ENCODE results near the gene LMO1.

LMO1 gene

GRCh38 chr11:8288166-8288772 lies 24.6 kb upstream of the LMO1 start:
- no peak for DNase-seq

DNA sequence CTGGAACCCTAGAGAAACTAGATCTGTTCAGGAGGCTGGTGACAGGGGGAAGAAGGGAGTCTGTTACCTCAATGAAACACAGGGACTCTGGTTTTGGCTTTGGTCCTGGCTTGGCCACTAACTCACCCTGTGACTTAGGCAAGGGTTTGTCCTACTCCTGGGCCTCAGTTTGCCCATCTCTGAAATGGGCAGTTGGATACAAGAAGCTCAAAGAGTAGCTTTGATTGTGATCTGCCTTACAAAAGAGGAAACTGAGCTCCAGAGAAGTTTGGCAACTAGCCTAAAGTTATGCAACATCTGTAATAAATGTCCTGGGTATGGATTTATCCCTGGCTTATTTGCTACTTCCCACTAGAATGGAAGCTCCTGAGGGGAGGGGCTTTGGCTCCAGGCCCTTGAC lies 24.0 kb upstream of the LMO1 start:
- peak; percentile 8 for DNase-seq

GRCh38 chr11:8287297-8287696 lies 23.6 kb upstream of the LMO1 start:
- DNase-seq, result no peak

GRCh38 chr11:8286886-8287285 lies 23.2 kb upstream of the LMO1 start:
- no peak for DNase-seq

GRCh38 chr11:8285796-8286195 lies 22.1 kb upstream of the LMO1 start:
- no peak for DNase-seq

DNA sequence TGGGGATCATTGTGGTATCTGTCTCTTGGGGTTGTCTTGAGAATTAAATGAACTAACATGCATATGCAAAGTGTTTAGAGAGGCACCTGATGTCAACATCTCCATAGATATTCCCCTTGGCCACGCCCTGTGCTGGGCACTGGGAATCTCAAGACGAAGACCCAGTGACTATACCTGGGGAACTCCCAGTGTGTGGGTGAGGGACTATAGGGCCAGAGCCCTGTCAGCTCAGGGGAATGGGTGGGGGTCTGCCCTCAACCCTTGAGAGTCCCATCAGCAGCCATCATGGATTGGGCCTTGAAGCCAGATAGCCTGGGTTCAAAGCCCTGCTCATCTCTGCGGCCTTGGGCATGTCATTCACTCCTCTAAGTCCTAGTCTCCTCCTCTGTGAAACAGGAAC lies 21.6 kb upstream of the LMO1 start:
- no peak for DNase-seq

DNA sequence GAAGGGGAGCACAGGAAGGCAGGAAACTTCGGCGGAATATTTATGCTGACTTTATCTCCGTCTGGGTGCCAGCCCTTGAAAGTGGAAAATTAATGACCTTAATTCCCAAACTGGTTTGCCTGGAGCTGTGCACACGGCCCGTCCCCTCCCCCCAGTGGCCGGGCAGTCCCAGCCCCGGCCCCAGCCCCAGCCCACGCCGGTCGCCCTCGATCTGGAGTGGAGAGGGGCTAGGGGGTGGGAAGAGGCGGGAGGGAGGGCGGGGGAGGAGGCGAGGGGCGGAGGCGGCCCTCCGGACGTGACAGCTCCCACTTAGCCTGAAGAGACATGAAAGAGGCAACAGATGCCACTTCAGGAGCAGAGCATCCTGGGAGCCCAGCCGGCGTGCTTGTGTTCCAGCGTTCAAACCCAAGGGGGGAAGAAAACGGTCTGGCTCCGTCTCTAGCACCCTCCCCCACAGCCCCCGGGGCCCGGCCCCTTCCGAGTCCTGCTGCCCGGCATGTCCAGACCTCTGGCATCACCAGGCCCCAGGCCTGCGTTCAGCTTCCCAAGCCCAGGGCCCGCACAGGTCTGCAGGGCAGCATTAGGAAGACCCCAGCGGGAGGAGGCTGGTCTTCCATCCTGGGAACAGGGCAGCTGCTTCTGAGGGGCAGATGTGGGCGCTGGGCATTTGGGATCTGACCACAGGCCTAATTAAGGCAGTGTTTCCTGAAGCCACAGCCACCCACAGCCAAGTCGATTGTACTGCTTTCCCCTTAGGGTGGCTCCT lies 20.0 kb upstream of the LMO1 start:
- no peak for DNase-seq

- DNase-seq, result no peak
These were observed 19.4 kb upstream of the LMO1 start for GRCh38 chr11:8283100-8283464.

- no peak for DNase-seq
These were observed 19.0 kb upstream of the LMO1 start for GRCh38 chr11:8282631-8283030.

GRCh38 chr11:8281266-8281665 lies 17.6 kb upstream of the LMO1 start:
- no peak for DNase-seq

DNA sequence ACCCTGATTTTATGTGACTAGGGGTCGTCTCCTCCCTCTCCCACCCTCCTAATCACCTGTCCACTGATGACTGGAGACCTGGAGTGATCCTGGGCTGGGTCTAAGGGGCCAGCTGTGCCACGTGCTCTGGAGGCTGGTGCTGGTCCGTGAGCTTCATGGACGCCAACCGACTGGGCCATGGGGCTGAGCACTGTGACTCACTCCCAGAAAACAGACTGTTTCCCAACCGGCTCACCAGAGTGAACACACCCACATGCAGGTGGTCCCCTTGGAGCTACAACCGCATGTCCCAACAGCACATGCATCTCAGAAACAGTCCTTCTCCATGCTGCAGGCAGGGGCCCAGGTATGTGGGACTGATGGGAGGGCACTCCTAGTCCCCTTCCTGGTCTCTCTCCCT lies 14.0 kb upstream of the LMO1 start:
- DNase-seq, result no peak

DNA sequence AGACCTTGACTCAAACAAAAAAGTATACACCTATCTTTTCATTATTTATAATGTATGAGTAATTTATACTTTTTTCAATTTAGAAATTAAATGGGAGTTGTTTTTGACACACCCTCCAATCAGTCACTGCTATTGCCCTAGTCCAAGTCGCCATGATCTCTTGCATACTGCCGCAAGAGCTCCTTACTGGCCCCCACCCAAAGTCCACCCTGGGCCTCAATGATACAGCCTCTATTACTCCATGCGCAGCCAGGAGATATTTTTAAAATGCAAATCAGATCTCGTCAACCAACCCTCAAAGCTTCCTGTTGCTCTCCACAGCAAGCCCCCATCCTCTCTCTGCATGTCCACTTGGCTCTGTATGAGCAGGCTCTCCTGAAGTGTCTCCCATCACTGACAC lies 12.8 kb upstream of the LMO1 start:
- DNase-seq, result no peak

DNA sequence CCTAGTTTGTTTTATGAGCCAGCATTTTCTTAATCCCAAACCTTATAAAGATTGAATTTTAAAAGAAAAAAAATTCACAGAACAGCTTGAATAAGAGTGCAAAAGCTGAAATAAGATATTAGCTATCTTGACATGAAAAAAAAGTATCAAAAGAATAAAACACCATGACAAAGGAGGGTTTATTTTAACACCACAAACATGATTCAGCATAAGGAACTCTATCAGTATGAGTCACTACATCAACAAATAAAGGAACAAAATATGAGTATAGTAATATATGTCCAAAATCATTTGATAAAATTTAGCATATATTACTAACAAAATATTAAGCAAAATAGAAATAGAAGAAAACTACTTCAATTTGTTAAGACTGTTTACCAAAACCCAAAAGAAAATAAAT lies 9.6 kb upstream of the LMO1 start:
- DNase-seq, result no peak

- DNase-seq, result no peak
These were observed 7.6 kb upstream of the LMO1 start for GRCh38 chr11:8271106-8271886.

DNA sequence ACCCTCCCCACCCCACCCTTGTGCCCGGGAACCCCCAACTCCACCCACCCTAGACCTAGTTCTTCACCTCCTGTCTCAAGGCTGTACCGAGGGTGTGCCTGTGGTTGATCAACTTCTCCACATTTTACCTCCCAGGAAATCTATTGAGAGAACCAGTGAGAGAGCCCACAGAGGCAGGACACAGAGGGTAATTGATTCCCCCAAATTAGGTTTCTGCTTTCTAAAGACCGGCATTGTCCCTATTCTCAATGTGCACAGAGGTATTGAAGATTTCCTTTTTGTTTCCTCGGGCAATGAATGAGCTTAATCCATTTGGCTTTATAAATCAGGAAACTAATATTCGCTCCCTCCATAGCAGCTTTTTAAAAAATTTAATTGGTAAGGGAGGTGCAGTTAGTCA lies 6.0 kb upstream of the LMO1 start:
- DNase-seq, result no peak

DNA sequence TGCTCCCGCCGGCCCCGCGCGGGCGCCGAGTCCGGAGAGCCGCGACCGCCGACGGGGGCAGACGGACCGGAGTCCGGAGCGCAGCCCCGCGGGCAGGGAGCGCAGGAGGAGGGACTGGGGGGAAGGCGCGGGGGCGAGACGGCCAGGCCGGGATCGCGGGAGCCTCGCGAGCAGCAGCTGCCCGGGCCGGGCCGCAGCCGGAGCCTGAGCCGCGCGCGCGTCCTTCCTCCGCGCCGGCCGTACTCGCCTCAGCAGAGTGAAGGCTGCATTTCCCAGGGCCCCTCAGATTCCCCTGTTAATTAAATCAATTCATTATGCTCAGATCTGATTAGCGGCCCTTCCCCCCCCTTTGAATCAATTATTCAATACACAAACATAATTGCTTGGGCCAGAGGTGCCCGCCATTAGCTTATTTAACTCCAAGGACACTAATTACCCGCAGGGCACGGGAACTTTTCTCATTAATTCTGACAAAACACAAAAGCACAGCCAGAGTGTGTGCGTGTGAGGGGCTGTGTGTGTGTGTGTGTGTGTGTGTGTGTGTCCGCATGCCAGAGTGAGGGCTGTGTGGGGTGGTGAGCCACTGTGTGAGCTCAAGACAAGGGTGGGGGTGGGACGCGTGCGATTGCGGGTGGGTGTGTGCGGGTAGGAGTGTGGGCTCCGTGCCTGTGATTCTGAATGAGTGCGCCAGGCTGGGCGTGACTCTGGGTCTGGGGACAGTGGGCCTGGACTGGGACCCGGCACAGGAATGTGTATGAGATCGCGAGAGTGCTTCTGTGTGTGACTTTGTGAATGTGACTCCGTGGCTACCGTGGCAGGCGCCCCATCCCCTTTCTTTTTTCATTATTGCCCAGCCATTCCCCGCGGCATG lies 5.1 kb upstream of the LMO1 start:
- DNase-seq, result no peak

GRCh38 chr11:8267831-8268529 lies 4.3 kb upstream of the LMO1 start:
- no peak for DNase-seq

GRCh38 chr11:8267280-8267679 lies 3.6 kb upstream of the LMO1 start:
- no peak for DNase-seq

DNA sequence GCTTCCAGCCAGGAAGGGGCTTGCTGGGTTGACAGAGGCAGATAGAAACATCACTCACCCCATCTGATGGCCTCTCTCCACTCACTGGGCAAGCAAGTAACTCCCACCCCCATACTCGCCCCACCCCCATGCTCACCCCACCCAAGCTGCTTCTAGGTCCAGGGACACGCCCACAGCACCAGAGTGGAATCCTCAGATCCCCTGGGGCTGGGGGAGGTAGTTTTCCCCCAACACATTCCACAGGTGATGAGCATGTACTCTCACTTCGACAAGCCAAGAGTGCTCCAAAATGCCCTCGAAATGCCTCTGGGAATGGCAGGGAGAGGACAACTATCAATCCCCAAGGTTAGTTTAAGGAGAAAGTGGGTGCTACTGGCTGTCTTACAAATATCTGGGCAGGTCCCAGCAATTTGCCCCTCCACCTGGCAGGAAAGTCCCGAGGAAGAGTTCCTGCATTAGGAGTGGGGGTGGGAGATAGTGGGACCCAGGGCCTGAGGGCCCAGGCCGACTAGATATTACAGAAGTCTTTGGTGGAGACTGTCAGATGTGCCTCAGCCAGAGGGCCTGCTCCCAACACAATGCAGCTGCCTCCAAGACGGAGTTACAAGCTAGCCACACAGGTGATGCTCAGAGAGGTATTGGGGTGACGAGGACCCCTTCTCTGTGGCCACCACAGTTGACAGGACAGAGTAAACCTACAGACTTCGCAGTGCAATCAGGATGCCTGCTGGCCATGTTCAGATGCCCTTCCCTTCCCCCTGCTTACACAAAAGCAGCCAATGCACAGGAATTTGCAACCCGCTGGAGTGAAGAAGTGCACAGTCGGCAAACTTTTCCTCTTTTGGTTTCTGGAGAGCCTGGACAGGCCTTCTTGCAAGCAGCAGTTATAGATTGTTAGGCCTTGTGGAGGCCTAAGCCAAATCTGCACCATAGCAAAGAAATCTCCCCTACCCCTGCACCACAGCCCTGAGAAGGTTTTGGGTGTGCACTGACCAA lies 2.9 kb upstream of the LMO1 start:
- DNase-seq, result no peak

- no peak for DNase-seq
These were observed 2.1 kb upstream of the LMO1 start for GRCh38 chr11:8265681-8266241.

Data from MV-4-11 (cell line).